A673 (cell line): Measurements from ENCODE around the gene CCDC174.

Experiments
- EZH2 ChIP-seq: fragments of 200-600 bp; sonication (generic); IDR thresholded peaks from 2 replicates; pipeline ENCODE4 v1.6.1; 2017; ENCODE audit warnings: borderline replicate concordance, low read depth, mild to moderate bottlenecking, mixed read lengths, antibody characterized with exemption, low read length; ENCODE audit not compliant: poor library complexity, severe bottlenecking
- TF ChIP-seq, protein P1 (sequence below): fragments of 300-800, 200-600 bp; sonication (generic); conservative IDR thresholded peaks from 2 replicates; pipeline ENCODE4 v1.5.1; 2017; ENCODE audit warnings: low read depth, mild to moderate bottlenecking, antibody characterized with exemption, low read length, moderate library complexity, mixed read lengths

DNA sequence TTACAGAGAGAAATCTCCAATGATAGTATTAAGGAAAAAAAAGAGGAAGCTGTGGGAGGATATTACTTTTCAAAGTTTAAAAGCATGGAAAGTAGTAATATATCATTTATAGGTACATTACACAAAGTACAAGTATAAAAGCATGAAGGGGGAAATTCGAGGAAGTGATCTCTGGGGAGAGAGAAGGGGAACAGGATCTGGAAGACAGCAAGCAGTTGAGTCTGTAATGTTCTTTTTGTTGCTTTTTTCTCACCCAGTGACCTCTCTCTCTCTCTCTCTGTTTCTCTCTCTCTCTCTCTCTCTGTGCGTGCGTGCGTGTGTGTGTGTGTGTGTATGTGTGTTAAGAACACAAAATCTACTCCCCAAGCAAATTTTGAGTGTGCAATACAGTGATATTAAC, 33.6 kb downstream of the CCDC174 start:
- TF ChIP-seq EZH2 = no peak
- TF ChIP-seq, protein P1, sequence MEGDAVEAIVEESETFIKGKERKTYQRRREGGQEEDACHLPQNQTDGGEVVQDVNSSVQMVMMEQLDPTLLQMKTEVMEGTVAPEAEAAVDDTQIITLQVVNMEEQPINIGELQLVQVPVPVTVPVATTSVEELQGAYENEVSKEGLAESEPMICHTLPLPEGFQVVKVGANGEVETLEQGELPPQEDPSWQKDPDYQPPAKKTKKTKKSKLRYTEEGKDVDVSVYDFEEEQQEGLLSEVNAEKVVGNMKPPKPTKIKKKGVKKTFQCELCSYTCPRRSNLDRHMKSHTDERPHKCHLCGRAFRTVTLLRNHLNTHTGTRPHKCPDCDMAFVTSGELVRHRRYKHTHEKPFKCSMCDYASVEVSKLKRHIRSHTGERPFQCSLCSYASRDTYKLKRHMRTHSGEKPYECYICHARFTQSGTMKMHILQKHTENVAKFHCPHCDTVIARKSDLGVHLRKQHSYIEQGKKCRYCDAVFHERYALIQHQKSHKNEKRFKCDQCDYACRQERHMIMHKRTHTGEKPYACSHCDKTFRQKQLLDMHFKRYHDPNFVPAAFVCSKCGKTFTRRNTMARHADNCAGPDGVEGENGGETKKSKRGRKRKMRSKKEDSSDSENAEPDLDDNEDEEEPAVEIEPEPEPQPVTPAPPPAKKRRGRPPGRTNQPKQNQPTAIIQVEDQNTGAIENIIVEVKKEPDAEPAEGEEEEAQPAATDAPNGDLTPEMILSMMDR = no peak
